Nephron (organoid): ENCODE results near the gene MUSK.
"Not testable (repeated sequence)": the region's sequence is repeated elsewhere in the genome, so short reads cannot be mapped to it uniquely, and the experiment has no call there.

Experiments
- H3K27ac Mint-ChIP-seq, 3 experiments: 2 replicates each; pipeline ENCODE4 v1.8.0; 2020; ENCODE audit warnings: mixed read lengths in 3 of 3, mild to moderate bottlenecking in 2 of 3, moderate library complexity in 1 of 3
- H3K27me3 Mint-ChIP-seq: 2 replicates; pipeline ENCODE4 v1.8.0; 2021; ENCODE audit warnings: low read depth, mild to moderate bottlenecking, moderate library complexity, mixed read lengths
- H3K36me3 Mint-ChIP-seq: 2 replicates; pipeline ENCODE4 v1.8.0; 2020; ENCODE audit warnings: low read depth, mixed read lengths
- H3K4me1 Mint-ChIP-seq: 2 replicates; pipeline ENCODE4 v1.8.0; 2020; ENCODE audit warnings: mixed read lengths
- H3K4me3 Mint-ChIP-seq, 3 experiments: 2 replicates each; pipeline ENCODE4 v1.8.0; 2020; ENCODE audit warnings: mild to moderate bottlenecking in 3 of 3, mixed read lengths in 3 of 3, moderate library complexity in 2 of 3
- H3K9me3 Mint-ChIP-seq: 2 replicates; pipeline ENCODE4 v1.8.0; 2020; ENCODE audit warnings: mixed read lengths
- TF ChIP-seq, protein P1 (sequence below), 3 experiments: fragments of 200-600 bp; sonication (generic); IDR thresholded peaks; one replicate each; pipeline ENCODE4 v1.5.0; 2021; ENCODE audit warnings: antibody characterized with exemption in 3 of 3; ENCODE audit not compliant: unreplicated experiment in 3 of 3

MUSK gene

DNA sequence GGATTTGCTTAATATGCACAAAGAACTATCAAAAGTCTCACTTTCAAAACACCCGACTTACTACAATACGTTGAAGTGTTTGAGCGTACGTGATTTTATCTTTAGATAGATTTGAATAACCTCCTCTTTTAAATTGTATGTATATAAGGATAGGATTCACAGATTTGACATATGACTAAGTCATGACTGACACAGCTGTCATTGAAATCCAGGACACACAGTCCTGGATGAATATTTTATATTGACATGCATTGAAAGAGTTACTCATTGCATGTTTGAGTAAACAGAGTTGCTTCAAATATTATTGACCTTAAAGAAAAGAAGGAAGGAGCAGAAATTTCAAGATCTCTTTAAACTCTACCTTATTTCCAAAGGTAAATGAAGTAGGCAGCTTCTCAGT lies 3.3 kb downstream of the MUSK start:
- peak overlapping the region in 1 of 3 experiments; percentile 19 for H3K4me3 Mint-ChIP-seq
- H3K27me3 Mint-ChIP-seq: no peaks in the 10 kb centered on the region
- TF ChIP-seq, protein P1, sequence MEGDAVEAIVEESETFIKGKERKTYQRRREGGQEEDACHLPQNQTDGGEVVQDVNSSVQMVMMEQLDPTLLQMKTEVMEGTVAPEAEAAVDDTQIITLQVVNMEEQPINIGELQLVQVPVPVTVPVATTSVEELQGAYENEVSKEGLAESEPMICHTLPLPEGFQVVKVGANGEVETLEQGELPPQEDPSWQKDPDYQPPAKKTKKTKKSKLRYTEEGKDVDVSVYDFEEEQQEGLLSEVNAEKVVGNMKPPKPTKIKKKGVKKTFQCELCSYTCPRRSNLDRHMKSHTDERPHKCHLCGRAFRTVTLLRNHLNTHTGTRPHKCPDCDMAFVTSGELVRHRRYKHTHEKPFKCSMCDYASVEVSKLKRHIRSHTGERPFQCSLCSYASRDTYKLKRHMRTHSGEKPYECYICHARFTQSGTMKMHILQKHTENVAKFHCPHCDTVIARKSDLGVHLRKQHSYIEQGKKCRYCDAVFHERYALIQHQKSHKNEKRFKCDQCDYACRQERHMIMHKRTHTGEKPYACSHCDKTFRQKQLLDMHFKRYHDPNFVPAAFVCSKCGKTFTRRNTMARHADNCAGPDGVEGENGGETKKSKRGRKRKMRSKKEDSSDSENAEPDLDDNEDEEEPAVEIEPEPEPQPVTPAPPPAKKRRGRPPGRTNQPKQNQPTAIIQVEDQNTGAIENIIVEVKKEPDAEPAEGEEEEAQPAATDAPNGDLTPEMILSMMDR (IDR thresholded peaks at IDR 0.05; ENCODE audit: unreplicated experiment in 3 of 3): no peak
- H3K4me1 Mint-ChIP-seq: peaks cover 35% of the 10 kb centered on the region
- H3K9me3 Mint-ChIP-seq: no peaks in the 10 kb centered on the region
- H3K27ac Mint-ChIP-seq: no peak overlapping the region
- H3K36me3 Mint-ChIP-seq: no peaks in the 10 kb centered on the region

DNA sequence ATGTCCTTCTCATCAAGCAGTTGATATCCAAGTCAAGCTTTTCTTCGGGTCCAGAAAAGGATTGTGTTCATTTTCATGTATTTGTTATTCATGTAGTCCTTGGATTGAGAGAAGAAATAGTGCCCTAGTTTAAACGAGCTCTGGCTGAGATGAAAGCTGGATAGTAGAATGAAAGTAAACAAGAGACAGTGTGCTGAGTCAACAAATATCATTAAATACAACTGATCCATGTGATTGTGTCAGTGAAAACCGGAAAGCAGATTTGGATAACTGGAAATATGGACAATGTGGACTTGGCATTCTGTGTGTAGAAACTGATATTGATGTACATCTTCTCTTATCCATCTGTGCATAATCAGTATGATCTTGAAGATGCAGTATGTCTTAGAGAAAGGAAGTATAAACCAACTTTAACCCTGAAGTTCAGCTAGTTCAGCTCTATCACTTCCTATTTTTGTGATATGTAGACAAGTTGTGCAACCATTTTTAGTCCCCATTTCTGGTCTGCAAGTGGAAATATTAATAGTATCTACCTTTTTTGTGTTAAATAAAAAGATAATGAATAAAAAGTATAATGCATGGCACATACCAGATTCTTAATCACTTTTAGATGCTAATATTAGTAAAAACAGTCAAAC lies 4.4 kb downstream of the MUSK start:
- H3K9me3 Mint-ChIP-seq: peaks cover 4% of the 10 kb centered on the region
- TF ChIP-seq, protein P1 (IDR thresholded peaks at IDR 0.05; ENCODE audit: unreplicated experiment in 3 of 3): no peak
- H3K36me3 Mint-ChIP-seq: no peaks in the 10 kb centered on the region

DNA sequence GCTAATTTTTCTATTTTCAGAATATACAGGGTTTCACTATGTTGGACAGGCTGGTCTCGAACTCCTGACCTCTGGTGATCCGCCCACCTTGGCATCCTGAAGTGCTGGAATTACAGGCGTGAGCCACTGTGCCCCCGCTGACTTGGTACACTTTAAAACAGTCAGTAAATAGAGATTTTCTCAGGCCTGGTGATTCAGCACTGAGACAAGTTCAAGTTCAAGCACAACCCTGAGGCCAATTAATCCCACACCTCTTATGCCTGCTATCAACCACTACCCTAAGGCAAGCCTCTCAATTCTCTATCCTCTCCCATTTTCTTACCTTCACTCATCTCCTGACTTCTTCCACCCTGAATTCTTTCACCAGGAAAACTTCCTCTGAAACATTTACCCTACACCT lies 18.9 kb downstream of the MUSK start:
- TF ChIP-seq, protein P1 (IDR thresholded peaks at IDR 0.05; ENCODE audit: unreplicated experiment in 3 of 3): no peak
- no peak overlapping the region for H3K4me3 Mint-ChIP-seq
- H3K27ac Mint-ChIP-seq: no peak overlapping the region
- H3K36me3 Mint-ChIP-seq: no peaks in the 10 kb centered on the region
- peaks cover under 1% of the 10 kb centered on the region for H3K4me1 Mint-ChIP-seq
- H3K27me3 Mint-ChIP-seq: no peaks in the 10 kb centered on the region
- H3K9me3 Mint-ChIP-seq: no peaks in the 10 kb centered on the region

More for the DNA sequence above, 4.4 kb downstream of the MUSK start:
- no peaks in the 10 kb centered on the region for H3K27me3 Mint-ChIP-seq
- peaks cover 30% of the 10 kb centered on the region for H3K4me1 Mint-ChIP-seq
- H3K27ac Mint-ChIP-seq: no peak overlapping the region
- H3K4me3 Mint-ChIP-seq: no peak overlapping the region

DNA sequence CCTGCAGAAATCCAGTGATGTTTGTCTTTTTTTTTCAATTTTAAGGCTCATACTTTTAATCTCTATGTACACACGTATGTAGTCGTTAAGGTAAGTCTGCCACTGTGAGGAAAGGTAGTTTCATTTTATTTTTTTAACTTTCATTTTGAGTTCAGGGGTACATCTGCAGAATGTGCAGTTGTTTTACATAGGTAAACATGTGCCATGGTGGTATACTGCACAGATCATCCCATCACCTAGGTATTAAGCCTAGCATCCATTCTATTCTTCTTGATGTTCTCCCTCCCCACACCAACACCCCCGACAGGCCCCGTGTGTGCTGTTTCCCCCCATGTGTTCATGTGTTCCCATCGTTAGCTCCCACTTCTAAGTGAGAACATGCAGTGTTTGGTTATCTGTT lies 19.7 kb downstream of the MUSK start:
- no peaks in the 10 kb centered on the region for H3K27me3 Mint-ChIP-seq
- H3K27ac Mint-ChIP-seq: no peak overlapping the region
- H3K4me1 Mint-ChIP-seq: no peaks in the 10 kb centered on the region
- TF ChIP-seq, protein P1 (IDR thresholded peaks at IDR 0.05; ENCODE audit: unreplicated experiment in 3 of 3): no peak
- no peak overlapping the region for H3K4me3 Mint-ChIP-seq
- no peaks in the 10 kb centered on the region for H3K9me3 Mint-ChIP-seq
- no peaks in the 10 kb centered on the region for H3K36me3 Mint-ChIP-seq

DNA sequence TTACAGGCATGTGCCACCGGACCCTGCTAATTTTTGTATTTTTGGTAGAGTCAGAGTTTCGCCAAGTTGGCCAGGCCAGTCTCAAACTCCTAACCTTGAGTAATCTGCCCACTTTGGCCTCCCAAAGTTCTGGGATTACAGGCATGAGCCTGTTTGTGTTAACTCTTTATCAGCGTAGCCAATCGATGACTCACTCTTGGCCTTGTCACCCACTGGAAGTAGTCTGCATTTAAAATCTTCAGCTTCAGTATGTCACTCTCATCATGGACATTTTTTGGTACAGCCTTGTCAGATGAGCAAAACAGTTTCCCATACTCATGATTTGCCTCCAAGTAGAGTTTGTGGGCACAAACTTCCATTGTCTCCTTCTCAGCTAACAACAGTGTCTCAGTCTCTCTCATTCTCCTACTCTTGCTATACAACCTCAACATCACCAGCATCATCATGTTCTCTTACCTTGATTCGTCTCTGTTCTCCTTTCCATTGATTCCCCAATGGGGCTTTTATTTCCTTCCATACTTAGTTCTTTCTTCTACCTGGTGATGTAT lies 22.5 kb downstream of the MUSK start:
- Mint-ChIP-seq H3K4me3 (no peak overlapping the region), H3K4me1 (no peaks in the 10 kb centered on the region), H3K36me3 (no peaks in the 10 kb centered on the region), H3K9me3 (no peaks in the 10 kb centered on the region), H3K27ac (no peak overlapping the region), H3K27me3 (no peaks in the 10 kb centered on the region)
- TF ChIP-seq, protein P1 (IDR thresholded peaks at IDR 0.05; ENCODE audit: unreplicated experiment in 3 of 3): no peak

DNA sequence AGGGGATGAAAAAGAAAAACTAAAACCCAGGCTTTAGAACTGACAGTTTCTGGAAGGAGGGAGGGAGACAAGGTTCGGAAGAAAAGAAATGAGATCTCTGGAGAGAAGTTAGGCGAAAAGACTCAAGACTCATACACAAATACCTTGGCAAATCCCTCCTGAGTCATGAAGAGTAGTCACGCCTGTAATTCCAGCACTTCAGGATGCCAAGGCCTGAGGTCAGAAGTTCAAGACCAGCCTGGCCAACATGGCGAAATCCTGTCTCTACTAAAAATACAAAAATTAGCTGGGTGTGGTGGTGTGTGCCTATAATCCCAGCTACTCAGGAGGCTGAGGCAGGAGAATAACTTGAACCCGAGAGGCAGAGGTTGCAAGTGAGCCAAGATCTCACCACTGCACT lies 27.3 kb downstream of the MUSK start:
- not testable (repeated sequence) for H3K36me3 Mint-ChIP-seq, H3K27me3 Mint-ChIP-seq, H3K27ac Mint-ChIP-seq, H3K4me3 Mint-ChIP-seq, H3K9me3 Mint-ChIP-seq, H3K4me1 Mint-ChIP-seq
